SJCRH30 (cell line): ENCODE data around the gene BMPR2. TPM values are rescaled to one million over a fixed set of nuclear protein-coding genes. Genes with fewer than 3 reads are reported as not detected.
A peak's percentile ranks its signal among the peaks of the same experiment; 100 is the strongest.
"Not testable (repeated sequence)": the region's sequence is repeated elsewhere in the genome, so short reads cannot be mapped to it uniquely, and the experiment has no call there.

Source experiments
- DNase-seq, 2 experiments: peaks; one replicate each; pipeline ENCODE4 v3.0.0-alpha.2; 2015 to 2020
- H3K27ac ChIP-seq: fragments of 250-450 bp; sonication (Bioruptor Pico); 2 replicates; pipeline ENCODE4 v1.5.1; 2020; ENCODE audit warnings: mild to moderate bottlenecking, moderate library complexity
- H3K27me3 ChIP-seq: fragments of 250-450 bp; sonication (Bioruptor Pico); 2 replicates; pipeline ENCODE4 v1.5.1; 2020; ENCODE audit warnings: mild to moderate bottlenecking, moderate library complexity
- H3K36me3 ChIP-seq: fragments of 250-450 bp; sonication (Bioruptor Pico); 2 replicates; pipeline ENCODE4 v1.5.1; 2020; ENCODE audit warnings: mild to moderate bottlenecking, moderate library complexity
- H3K4me1 ChIP-seq: fragments of 250-450 bp; sonication (Bioruptor Pico); 2 replicates; pipeline ENCODE4 v1.5.1; 2020; ENCODE audit warnings: mild to moderate bottlenecking, moderate library complexity
- H3K4me3 ChIP-seq: fragments of 250-450 bp; sonication (Bioruptor Pico); 2 replicates; pipeline ENCODE4 v1.5.1; 2020; ENCODE audit warnings: mild to moderate bottlenecking, moderate library complexity
- H3K9me3 ChIP-seq: fragments of 250-450 bp; sonication (Bioruptor Pico); replicated peaks from 2 replicates; pipeline ENCODE4 v1.5.1; 2020; ENCODE audit warnings: mild to moderate bottlenecking, moderate library complexity
- total RNA-seq: library from RNA; depleted of rRNA; stranded (reverse); fragments of >200 nt; shearing (Covaris generic); gene quantifications from 2 replicates; pipeline ENCODE4 v1.2.3, GENCODE V29; 2014

BMPR2 gene
- total RNA-seq, 1 experiment from 2014 or later: 23.7 TPM

DNA sequence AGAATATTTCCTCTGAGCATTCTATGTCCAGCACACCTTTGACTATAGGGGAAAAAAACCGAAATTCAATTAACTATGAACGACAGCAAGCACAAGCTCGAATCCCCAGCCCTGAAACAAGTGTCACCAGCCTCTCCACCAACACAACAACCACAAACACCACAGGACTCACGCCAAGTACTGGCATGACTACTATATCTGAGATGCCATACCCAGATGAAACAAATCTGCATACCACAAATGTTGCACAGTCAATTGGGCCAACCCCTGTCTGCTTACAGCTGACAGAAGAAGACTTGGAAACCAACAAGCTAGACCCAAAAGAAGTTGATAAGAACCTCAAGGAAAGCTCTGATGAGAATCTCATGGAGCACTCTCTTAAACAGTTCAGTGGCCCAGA lies 179.2 kb downstream of the BMPR2 start:
- Histone ChIP-seq H3K9me3 (no peaks in the 10 kb centered on the region), H3K27ac (no peak overlapping the region), H3K4me1 (no peaks in the 10 kb centered on the region), H3K36me3 (peaks cover 31% of the 10 kb centered on the region), H3K27me3 (no peaks in the 10 kb centered on the region), H3K4me3 (no peak overlapping the region)
- DNase-seq: no peak

DNA sequence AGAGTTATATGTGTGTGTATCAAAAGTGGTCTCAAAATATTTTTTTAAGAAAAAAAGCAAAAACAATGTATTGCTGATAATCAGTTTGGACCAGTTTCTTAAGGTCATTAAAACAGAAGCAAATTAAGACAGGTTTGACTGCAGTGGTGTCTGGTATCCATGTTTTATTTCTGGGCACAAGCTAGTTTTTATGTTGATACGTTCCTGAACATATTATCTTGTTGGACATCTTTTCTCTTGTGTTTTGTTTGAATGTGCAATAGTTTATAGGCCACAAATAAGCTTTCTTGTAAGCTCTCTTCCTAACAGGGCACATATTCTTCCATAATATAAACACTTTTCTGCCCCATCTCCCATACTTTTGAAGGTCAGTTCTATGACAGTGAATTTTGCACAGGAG lies 184.1 kb downstream of the BMPR2 start:
- DNase-seq: no peak
- Histone ChIP-seq H3K4me1 (no peaks in the 10 kb centered on the region), H3K27me3 (no peaks in the 10 kb centered on the region), H3K4me3 (no peak overlapping the region), H3K36me3 (peaks cover 20% of the 10 kb centered on the region), H3K9me3 (no peaks in the 10 kb centered on the region), H3K27ac (no peak overlapping the region)

DNA sequence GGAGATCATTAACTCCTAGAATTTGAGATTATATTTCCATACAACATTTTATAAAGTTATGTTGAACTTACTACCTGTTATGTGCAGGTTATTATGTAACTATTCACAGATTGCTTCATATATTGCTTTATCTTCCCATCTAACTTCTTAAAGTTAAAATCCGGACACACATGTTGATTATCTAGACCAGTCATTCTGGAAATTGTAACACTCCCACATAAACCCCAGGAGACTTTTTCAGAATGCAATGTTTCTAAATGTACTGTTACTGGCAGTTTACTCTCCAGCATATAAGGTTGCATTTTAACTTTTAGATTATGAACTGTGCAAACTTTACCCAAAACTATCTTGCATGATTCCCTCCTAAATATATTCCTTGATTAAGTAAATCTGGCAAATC lies 188.1 kb downstream of the BMPR2 start:
- H3K4me3 ChIP-seq: no peak overlapping the region
- DNase-seq: no peak
- H3K36me3 ChIP-seq: peaks cover 5% of the 10 kb centered on the region; the same call in 1 of the 2 replicates
- H3K4me1 ChIP-seq: no peaks in the 10 kb centered on the region
- no peak overlapping the region for H3K27ac ChIP-seq
- H3K27me3 ChIP-seq: no peaks in the 10 kb centered on the region
- H3K9me3 ChIP-seq: no peaks in the 10 kb centered on the region

DNA sequence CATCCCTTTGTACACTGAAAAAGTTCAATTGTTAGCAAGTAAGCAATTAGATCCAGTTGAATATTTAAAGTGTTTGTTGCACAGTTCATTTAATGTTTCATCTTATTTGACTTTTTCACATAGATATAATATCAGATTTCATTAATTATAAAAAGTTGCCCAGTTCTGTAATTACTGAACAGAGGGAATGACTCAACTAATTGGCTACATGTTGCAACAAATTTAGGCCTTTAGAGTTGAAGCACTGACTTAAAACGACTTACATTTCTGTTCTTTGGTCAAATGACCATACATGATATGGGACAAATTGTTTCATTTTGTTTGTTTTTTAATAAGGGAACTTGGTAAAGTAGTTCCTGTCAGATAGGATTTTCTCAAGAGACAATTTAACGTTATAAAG lies 190.2 kb downstream of the BMPR2 start:
- Histone ChIP-seq H3K9me3 (no peaks in the 10 kb centered on the region), H3K4me1 (no peaks in the 10 kb centered on the region), H3K4me3 (no peak overlapping the region), H3K27me3 (no peaks in the 10 kb centered on the region), H3K36me3 (peaks cover 2% of the 10 kb centered on the region; the same call in 1 of the 2 replicates), H3K27ac (no peak overlapping the region)
- DNase-seq: no peak

DNA sequence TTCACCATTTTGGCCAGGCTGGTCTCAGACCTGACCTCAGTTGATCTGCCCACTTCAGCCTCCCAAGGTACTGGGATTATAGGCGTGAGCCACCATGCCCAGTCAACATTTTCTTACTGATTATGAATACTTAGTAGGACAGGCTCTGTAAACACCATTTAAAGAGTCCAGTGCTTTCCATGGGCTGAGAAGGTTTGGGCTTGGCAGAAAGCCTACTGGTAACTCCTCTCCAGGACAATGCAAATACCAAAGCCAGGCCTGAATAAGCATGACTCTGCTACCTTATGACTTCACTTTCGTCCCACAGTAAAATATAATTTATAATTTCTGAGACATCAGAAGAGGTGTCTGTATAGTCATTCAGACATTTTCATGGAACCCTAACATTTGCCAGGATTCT lies 198.4 kb downstream of the BMPR2 start:
- Histone ChIP-seq H3K4me3 (no peak overlapping the region), H3K36me3 (no peaks in the 10 kb centered on the region), H3K4me1 (peaks cover 3% of the 10 kb centered on the region; the same call in 1 of the 2 replicates), H3K27ac (no peak overlapping the region), H3K9me3 (no peaks in the 10 kb centered on the region), H3K27me3 (no peaks in the 10 kb centered on the region)
- no peak for DNase-seq

DNA sequence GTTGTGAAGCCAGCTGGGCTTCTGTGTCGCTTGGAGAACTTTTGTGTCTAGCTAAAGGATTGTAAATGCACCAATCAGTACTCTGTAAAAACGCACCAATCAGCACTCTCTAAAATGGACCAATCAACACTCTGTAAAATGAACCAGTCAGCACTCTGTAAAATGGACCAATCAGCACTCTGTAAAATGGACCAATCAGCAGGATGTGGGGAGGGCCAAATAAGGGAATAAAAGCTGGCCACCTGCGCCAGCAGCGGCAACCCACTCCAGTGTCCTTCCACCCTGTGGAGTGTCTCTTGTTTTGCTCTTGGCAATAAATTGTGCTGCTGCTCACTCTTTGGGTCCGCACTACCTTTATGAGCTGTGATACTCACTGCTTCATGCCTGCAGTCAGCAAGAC lies 199.1 kb downstream of the BMPR2 start:
- H3K27ac ChIP-seq, H3K4me3 ChIP-seq, H3K36me3 ChIP-seq, H3K9me3 ChIP-seq, H3K27me3 ChIP-seq, DNase-seq, H3K4me1 ChIP-seq: not testable (repeated sequence)

DNA sequence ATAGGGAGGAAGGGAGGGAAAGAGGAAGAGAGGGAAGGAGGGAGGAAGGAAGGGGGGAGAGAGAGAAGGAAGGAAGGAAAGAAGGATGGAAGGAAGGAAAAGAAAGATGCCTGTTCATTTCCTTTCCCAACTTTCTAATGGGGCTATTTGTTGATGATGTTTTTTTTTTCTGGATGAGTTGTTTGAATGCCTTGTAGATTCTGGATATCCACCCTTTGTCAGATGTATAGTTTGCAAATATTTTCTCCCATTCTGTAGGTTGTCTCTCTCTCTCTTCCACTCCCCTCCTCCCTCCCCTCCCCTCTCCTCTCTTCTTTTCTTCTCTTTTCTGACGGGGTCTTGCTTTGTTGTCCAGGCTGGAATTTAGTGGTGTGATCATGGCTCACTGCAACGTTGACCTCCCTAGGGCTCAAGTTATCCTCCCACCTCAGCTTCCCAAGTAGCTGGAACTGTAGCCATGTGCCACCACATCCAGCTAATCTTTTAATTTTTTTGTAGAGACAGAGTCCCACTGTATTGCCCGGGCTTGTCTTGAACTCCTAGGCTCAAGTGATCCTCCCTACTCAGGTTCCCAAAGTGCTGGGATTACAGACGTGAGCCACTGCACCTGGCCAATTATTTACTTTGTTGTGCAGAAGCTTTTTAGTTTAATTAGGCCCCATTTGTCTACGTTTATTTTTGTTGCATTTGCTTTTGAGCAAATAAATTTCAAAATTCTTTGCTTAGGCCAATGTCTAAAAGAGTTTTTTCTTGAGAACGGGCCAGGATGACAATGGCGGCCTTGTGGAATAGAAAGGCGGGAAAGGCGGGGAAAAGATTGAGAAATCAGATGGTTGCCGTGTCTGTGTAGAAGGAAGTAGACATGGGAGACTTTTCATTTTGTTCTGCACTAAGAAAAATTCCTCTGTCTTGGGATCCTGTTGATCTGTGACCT lies 201.4 kb downstream of the BMPR2 start:
- no peak overlapping the region for H3K4me3 ChIP-seq
- H3K9me3 ChIP-seq: no peaks in the 10 kb centered on the region
- no peak overlapping the region for H3K27ac ChIP-seq
- H3K36me3 ChIP-seq: no peaks in the 10 kb centered on the region
- DNase-seq: peak in 1 of 2 experiments; percentile 29
- no peaks in the 10 kb centered on the region for H3K27me3 ChIP-seq
- peaks cover 3% of the 10 kb centered on the region; the same call in 1 of the 2 replicates for H3K4me1 ChIP-seq

DNA sequence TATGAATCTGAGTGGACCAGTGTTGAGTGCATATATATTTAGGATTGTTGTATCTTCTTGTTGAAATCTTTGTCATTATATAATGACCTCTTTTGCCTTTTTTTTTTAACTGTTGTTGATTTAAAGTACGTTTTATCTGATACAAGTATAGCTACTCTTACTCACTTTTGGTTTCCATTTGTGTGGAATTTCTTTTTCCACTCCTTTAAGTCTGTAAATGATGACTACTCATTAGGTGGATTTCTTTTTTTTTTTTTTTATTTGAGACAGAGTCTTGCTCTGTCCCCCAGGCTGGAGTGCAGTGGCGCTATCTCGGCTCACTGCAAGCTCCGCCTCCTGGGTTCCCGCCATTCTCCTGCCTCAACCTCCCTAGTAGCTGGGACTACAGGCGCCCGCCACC lies 206.7 kb downstream of the BMPR2 start:
- not testable (repeated sequence) for H3K27ac ChIP-seq

DNA sequence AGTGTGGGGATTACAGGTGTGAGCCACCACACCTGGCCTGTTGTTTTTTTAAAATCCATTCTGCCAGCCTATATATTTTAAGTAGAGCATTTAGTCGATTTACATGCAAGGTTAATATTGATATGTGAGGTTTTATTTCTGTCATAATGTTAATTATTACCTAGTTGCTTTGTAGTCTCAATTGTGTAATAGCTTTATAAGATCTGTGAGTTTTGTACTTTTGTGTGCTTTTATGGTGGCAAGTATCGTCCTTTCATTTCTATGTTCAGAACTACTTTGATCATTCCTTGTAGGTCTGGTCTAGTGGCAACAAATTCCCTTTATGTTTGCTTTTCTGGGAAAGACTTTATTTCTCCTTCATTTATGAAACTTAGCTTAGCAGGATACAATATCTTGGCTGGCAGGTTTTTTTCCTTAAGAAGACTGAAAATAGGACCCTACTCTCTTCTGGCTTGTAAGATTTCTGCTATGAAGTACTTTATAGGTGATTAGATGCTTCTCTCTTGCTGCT lies 207.6 kb downstream of the BMPR2 start:
- Histone ChIP-seq H3K9me3 (no peaks in the 10 kb centered on the region; the same call in 1 of the 2 replicates), H3K36me3 (no peaks in the 10 kb centered on the region), H3K4me1 (no peaks in the 10 kb centered on the region), H3K27me3 (no peaks in the 10 kb centered on the region), H3K27ac (no peak overlapping the region), H3K4me3 (no peak overlapping the region)
- no peak for DNase-seq

More for the DNA sequence above, 206.7 kb downstream of the BMPR2 start:
- not testable (repeated sequence) for H3K4me3 ChIP-seq, H3K36me3 ChIP-seq, H3K4me1 ChIP-seq, H3K27me3 ChIP-seq, H3K9me3 ChIP-seq, DNase-seq

DNA sequence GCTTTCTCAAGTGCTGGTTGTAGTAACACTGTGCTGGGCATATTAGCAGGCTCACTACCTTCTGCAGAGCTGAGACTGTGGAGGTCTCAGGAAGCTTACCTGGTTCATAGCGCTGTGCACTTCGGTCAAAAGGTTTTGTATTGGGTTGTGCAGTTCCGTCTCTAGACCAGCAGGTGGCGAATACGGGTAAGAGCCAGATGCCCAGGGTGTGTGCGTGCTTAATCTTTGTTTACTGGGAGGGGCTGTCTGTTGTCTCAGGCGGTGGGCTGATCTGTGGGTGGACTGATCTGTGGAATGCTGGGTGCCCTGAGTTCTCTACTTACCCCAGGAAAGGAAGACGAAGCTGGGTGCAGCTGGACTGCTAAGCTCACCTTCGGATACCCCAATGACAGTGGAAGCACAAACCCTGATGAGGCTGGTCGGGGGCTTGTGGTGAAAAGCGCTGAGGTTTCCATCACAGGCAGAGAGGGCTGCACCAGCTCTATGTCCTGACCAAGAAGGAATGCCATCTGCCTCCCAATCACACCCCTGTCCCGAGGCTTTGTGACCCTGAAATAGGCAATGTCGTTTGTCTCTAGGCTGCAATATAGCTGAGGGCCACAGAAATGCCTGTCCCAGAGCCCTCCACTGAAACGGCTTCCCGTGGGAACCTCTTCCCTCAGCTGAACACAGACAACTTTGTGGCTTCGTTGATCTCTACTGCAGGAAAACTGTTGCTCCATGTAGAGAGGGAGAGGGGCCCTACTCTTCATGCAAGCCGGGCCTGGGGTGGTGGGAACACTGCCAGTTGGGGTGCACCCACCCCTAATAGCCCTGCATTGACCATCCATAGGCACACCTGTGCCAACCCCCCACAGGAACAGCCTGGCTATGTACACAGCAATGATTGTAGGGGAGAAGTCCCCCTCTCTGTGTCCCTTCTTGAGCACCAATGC lies 212.8 kb downstream of the BMPR2 start:
- no peaks in the 10 kb centered on the region for H3K4me1 ChIP-seq
- H3K9me3 ChIP-seq: no peaks in the 10 kb centered on the region; the same call in 1 of the 2 replicates
- H3K27me3 ChIP-seq: no peaks in the 10 kb centered on the region
- peak overlapping the region; percentile 51 for H3K4me3 ChIP-seq
- no peaks in the 10 kb centered on the region for H3K36me3 ChIP-seq
- no peak overlapping the region for H3K27ac ChIP-seq
- peak; percentile 76 to 85 for DNase-seq

DNA sequence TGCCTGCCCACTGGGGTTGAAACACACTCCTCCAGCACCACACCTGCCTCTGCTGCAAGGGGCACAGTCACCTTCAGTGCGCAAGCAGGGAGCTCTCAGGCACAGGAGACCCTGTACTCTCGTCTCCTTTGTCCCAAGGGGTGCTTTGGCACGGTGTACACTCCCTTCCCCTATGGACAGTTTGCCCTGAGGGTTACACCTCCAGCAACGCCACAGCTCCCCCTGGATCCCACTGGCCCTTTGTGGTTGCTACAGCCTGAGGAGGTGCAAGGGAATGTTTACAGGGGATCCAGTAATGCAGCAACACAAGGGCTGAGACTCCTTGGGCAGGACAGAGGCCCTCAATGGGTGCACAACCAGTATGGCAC lies 213.4 kb downstream of the BMPR2 start:
- no peaks in the 10 kb centered on the region for H3K4me1 ChIP-seq
- no peak overlapping the region for H3K27ac ChIP-seq
- no peak overlapping the region for H3K4me3 ChIP-seq
- no peaks in the 10 kb centered on the region for H3K9me3 ChIP-seq
- no peak for DNase-seq
- no peaks in the 10 kb centered on the region for H3K36me3 ChIP-seq
- no peaks in the 10 kb centered on the region for H3K27me3 ChIP-seq

DNA sequence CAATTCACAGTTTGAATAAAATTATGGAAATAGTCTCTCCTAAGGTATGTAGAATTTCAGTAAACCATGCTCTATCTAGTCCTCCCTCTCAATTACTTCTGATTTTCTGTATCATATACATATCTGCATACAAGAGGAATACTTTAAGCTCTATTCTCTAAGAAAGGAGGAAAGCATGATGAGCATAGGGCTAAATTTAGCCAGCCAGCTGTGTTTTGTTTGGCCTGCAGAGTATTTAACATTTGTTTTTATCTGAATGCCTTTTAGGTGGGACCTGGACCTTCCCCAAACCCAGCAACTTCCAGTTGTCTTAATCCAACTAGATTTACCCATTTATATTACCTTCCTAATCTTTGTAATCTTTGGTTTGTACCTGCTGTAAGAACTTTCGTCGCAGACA lies 216.4 kb downstream of the BMPR2 start:
- no peak overlapping the region for H3K27ac ChIP-seq
- no peaks in the 10 kb centered on the region for H3K4me1 ChIP-seq
- no peaks in the 10 kb centered on the region for H3K36me3 ChIP-seq
- H3K9me3 ChIP-seq: no peaks in the 10 kb centered on the region
- no peaks in the 10 kb centered on the region for H3K27me3 ChIP-seq
- no peak overlapping the region for H3K4me3 ChIP-seq
- no peak for DNase-seq

DNA sequence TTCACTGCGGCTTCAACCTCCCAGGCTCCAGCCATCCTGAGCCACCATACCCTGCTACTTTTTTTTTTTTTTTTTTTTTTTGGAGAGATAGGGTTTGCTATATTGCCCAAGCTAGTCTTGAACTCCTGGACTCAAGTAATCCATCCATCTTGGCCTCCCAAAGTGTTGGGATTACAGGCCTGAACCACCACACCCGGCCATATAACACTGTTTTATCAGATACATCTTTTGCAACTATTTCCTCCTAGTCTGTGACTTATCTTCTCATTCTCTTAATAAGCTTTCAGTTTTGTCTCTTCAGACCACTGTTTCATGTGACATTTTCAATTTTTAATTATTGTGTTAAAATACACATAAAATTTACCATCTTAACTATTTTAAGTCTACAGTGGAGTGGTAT lies 223.0 kb downstream of the BMPR2 start:
- Histone ChIP-seq H3K4me3 (no peak overlapping the region), H3K27ac (no peak overlapping the region), H3K4me1 (no peaks in the 10 kb centered on the region), H3K36me3 (no peaks in the 10 kb centered on the region), H3K9me3 (no peaks in the 10 kb centered on the region), H3K27me3 (no peaks in the 10 kb centered on the region)
- DNase-seq: no peak

DNA sequence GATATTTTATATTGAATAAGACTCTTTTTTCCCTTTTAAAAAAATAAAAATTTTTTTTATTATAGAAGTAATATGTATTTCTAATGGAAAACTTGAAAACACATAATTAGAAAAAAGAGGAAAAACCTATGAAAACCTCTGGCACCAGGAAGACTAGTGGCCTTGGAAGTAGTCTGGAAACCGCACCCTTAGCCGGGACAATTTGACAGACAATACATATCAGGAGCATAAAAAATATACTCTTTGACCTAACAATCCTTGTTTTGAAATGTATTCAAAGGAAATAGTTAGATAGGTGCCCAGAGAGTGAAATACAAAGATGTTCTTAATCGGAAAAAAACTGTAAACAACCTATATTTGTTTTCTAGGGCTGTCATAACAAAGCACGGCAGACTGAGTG lies 223.8 kb downstream of the BMPR2 start:
- H3K9me3 ChIP-seq: no peaks in the 10 kb centered on the region
- H3K27me3 ChIP-seq: no peaks in the 10 kb centered on the region
- H3K4me1 ChIP-seq: no peaks in the 10 kb centered on the region

DNA sequence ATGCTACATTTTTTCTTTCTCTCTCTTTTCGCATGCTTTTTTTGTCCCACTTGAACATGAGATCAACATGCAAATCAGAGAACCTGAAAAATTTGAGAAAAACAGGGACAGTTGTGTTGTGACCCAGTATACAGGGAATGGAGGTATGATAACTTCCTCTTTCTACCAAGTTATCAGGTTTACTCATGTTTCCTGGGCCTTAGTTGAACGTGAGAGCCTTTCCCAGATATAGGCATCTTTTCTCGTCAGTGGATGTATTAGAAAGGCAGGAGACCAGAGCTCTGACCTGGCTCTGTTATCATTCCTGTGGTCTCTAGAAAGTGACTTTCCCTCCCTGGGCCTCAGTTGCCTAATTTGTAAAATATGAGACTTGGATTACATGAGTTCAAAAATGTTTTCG lies 228.6 kb downstream of the BMPR2 start:
- no peak for DNase-seq

More for the DNA sequence above, 223.8 kb downstream of the BMPR2 start:
- no peak overlapping the region for H3K27ac ChIP-seq
- no peak overlapping the region for H3K4me3 ChIP-seq
- no peaks in the 10 kb centered on the region for H3K36me3 ChIP-seq
- DNase-seq: no peak

More for the DNA sequence above, 228.6 kb downstream of the BMPR2 start:
- H3K27ac ChIP-seq: no peak overlapping the region
- no peaks in the 10 kb centered on the region for H3K27me3 ChIP-seq
- H3K9me3 ChIP-seq: no peaks in the 10 kb centered on the region
- no peak overlapping the region for H3K4me3 ChIP-seq
- no peaks in the 10 kb centered on the region for H3K4me1 ChIP-seq
- no peaks in the 10 kb centered on the region for H3K36me3 ChIP-seq
